ENCODE results near the gene TMC4.
"Not testable (repeated sequence)": the region's sequence is repeated elsewhere in the genome, so short reads cannot be mapped to it uniquely, and the experiment has no call there.

The TMC4 gene

DNA sequence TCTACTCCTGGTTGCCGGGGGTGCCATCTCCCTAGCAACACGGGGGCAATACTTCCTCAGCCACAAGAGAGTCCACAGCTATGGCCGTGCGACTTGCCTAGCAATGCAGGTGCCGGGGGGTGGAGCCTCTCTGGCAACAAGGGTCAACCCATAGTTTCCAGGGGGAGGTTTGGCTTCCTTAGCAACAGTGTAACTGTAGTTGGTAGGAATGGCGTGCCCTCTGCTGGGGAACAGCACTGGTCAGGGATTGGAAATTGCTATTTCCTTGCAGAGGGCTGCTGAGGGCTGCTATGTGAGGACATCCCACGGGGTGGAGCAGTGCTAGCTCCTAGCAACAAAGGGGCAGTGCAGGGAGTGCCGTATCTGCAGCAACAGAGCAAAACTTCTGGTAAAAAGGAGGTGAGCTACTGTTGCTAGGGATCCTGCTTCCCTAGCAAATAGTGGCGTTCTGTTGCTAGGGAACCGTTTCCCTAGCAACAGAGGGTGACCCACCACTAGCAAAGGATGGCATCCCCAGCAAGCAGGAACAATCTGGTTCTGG, 7.0 kb upstream of the TMC4 start:
- in situ Hi-C loops (cut with HindIII; ENCODE audit: low pct_unique_long_range_greater_than_20kb, low sequenced_read_pairs) = no loop called here
- peak in 1 of 2 experiments; percentile 70 for DNase-seq (ENCODE audit: low read depth in 1 of 2, low spot score in 1 of 2)
- no peak for TF ChIP-seq JUND (IDR thresholded peaks at IDR 0.05; ENCODE audit: low read depth)

- no peak for TF ChIP-seq JUND (IDR thresholded peaks at IDR 0.05; ENCODE audit: low read depth)
- in situ Hi-C loops (cut with HindIII; ENCODE audit: low pct_unique_long_range_greater_than_20kb, low sequenced_read_pairs) = no loop called here
- no peak for DNase-seq (ENCODE audit: low read depth in 1 of 2, low spot score in 1 of 2)
These were observed 6.4 kb upstream of the TMC4 start for GRCh38 chr19:54179262-54179852.

- no peak for TF ChIP-seq JUND (IDR thresholded peaks at IDR 0.05; ENCODE audit: low read depth)
- DNase-seq (ENCODE audit: low read depth in 1 of 2, low spot score in 1 of 2) = peak in 1 of 2 experiments; percentile 43
- in situ Hi-C loops (cut with HindIII; ENCODE audit: low pct_unique_long_range_greater_than_20kb, low sequenced_read_pairs) = no loop called here
These were observed 5.8 kb upstream of the TMC4 start for GRCh38 chr19:54178581-54179261.

- in situ Hi-C loops (cut with HindIII; ENCODE audit: low pct_unique_long_range_greater_than_20kb, low sequenced_read_pairs) = no loop called here
- DNase-seq (ENCODE audit: low read depth in 1 of 2, low spot score in 1 of 2) = no peak
- TF ChIP-seq JUND (IDR thresholded peaks at IDR 0.05; ENCODE audit: low read depth) = no peak
These were observed 1.2 kb upstream of the TMC4 start for GRCh38 chr19:54173951-54174834.

DNA sequence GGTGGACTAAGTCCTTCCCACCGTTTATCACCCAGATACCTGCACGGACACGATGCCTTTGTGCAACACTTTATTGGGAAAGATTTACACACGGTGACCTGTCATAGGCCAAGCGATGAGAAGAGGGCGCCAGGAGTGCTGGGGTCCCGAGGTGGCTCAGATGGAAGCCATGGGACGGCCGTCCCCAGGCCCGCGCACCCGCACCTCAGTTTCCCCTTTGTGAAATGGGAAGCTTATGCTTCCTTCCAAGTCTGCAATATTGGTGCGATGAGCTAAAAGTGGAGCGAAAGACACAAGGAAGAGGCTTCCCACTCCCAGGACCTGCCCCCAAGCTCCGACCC, 369 bp upstream of the TMC4 start:
- no peak for TF ChIP-seq JUND (IDR thresholded peaks at IDR 0.05; ENCODE audit: low read depth)
- in situ Hi-C loops (cut with HindIII; ENCODE audit: low pct_unique_long_range_greater_than_20kb, low sequenced_read_pairs) = no loop called here
- no peak for DNase-seq (ENCODE audit: low read depth in 1 of 2, low spot score in 1 of 2)

DNA sequence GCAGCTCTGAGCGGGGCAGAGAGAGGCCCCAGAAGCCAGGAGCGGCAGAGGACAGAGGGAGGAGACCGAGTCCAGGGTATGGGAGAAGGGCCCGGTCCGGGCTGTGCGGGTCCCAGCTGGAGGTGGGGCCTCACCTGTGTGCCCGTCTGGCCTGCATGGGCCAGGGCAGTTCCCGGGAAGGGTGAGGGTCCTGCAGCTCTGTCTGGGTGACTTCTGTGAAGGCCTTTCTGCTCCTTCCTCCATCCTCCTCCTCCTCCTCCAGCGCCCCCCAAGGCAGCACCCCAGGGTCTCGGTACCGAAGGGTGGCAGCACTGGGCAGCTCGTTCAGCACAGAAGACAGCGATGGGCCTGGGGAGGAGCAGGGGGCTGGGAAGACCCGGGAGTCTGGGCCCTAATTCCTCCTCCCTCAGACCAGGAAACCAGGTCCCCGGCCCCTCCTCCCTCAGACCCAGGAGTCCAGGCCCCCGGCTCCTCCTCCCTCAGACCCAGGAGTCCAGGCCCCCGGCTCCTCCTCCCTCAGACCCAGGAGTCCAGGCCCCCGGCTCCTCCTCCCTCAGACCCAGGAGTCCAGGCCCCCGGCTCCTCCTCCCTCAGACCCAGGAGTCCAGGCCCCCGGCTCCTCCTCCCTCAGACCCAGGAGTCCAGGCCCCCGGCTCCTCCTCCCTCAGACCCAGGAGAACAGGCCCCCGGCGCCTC, 1.1 kb downstream of the TMC4 start:
- DNase-seq (ENCODE audit: low read depth in 1 of 2, low spot score in 1 of 2); in situ Hi-C loops (cut with HindIII; ENCODE audit: low pct_unique_long_range_greater_than_20kb, low sequenced_read_pairs): not testable (repeated sequence)

- in situ Hi-C loops (cut with HindIII; ENCODE audit: low pct_unique_long_range_greater_than_20kb, low sequenced_read_pairs) = no loop called here
- no peak for DNase-seq (ENCODE audit: low read depth in 1 of 2, low spot score in 1 of 2)
- TF ChIP-seq JUND (IDR thresholded peaks at IDR 0.05; ENCODE audit: low read depth) = no peak
These were observed 3.7 kb downstream of the TMC4 start for GRCh38 chr19:54169149-54169740.

DNA sequence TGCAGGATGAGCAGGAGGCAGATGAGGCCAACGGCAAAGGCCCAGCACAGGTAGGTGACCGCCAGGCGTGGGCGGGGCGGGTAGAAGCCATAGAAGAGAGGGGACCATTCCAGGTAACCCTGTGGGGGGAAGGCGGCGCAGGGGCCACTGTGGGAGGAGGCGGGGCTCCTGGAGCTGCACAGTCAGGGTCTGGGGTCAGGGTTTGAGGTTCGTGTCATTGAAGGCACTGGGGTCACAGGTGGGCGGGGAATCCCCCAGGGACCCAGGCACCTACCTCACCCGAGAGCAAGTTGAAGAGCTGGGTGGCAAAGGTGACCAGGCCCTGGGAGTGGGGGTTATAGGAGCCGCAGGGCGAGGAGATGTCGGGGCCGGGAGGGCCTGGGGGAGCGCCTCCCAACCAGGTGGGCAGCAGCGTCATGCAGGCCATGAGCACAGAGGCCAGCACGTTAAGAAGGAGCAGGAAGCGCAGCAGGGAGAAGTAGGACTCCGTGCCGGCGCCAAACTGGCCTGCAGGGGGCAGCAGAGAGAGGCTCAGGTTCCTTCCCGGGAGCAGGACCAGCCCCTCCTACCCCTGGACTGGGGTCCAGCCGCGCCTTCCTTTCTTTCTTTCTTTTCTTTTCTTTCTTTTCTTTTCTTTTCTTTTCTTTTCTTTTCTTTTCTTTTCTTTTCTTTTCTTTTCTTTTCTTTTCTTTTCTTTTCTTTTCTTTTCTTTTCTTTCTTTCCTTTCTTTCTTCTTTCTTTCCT, 4.6 kb downstream of the TMC4 start:
- in situ Hi-C loops (cut with HindIII; ENCODE audit: low pct_unique_long_range_greater_than_20kb, low sequenced_read_pairs) = no loop called here
- TF ChIP-seq JUND (IDR thresholded peaks at IDR 0.05; ENCODE audit: low read depth) = no peak
- peak; percentile 54 to 80 for DNase-seq (ENCODE audit: low read depth in 1 of 2, low spot score in 1 of 2)

DNA sequence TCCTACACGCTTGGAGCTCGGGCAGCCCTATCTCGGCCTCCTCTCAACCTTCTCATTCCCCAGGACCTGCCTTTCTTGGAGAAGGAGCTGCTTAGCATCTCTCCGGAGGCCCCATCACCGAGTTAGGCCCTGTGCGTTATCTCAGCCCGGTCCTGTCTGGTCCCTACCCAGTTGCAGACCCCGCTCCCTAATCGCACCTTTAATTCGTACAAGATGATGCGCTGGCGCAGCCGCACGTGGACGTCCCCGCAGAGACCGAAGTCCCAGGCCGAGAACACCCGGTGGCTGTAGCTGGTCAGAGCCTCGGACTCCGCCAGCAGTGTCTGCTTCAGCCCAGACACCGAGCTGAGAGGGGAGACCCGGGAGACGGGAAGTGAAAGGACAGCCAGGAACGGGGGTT, 7.7 kb downstream of the TMC4 start:
- no peak for TF ChIP-seq JUND (IDR thresholded peaks at IDR 0.05; ENCODE audit: low read depth)
- in situ Hi-C loops (cut with HindIII; ENCODE audit: low pct_unique_long_range_greater_than_20kb, low sequenced_read_pairs) = no loop called here
- DNase-seq (ENCODE audit: low read depth in 1 of 2, low spot score in 1 of 2) = no peak

- no peak for DNase-seq (ENCODE audit: low read depth in 1 of 2, low spot score in 1 of 2)
- TF ChIP-seq JUND (IDR thresholded peaks at IDR 0.05; ENCODE audit: low read depth) = no peak
- in situ Hi-C loops (cut with HindIII; ENCODE audit: low pct_unique_long_range_greater_than_20kb, low sequenced_read_pairs) = no loop called here
These were observed 8.4 kb downstream of the TMC4 start for GRCh38 chr19:54164369-54165068.

DNA sequence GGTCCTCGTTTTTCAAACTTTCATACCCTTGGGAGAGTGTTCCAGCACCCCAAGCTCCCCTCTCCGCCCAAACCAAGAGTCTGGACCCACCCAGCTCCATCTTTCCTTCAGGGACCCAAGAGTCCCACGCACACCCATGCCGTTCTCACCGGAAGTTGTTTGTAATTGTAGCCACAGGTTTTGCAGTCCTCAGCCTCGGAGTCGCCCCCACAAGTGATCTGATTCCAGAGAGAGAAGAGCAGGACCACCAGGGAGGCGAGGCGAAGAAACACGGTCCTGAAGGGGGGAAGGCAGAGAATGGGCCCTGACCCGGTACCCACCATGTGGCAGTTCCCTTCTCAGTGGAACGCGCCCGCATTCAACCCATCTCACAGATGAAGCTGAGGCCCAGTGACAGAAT, 10.1 kb downstream of the TMC4 start:
- no peak for TF ChIP-seq JUND (IDR thresholded peaks at IDR 0.05; ENCODE audit: low read depth)
- in situ Hi-C loops (cut with HindIII; ENCODE audit: low pct_unique_long_range_greater_than_20kb, low sequenced_read_pairs) = no loop called here
- DNase-seq (ENCODE audit: low read depth in 1 of 2, low spot score in 1 of 2) = no peak

Data from T47D (cell line).